Cardiac muscle cell (in vitro differentiated cells and primary cell): Measurements from ENCODE around the gene STK35. TPM values are rescaled to one million over a fixed set of nuclear protein-coding genes. Genes with fewer than 3 reads are reported as not detected.

Source experiments
- DNase-seq, 2 donors: peaks; one replicate each; pipeline versions ENCODE4 v3.0.0 to v3.0.0-alpha.2; 2010 to 2017; ENCODE audit warnings: low read depth in 1 of 2, low spot score in 1 of 2
- H3K27ac ChIP-seq: fragments of 200-600 bp; sonication (generic); 2 replicates; pipeline ENCODE4 v1.5.1; 2016
- H3K27me3 ChIP-seq: fragments of 200-600 bp; sonication (generic); 2 replicates; pipeline ENCODE4 v1.6.0; 2016; ENCODE audit warnings: control low read depth
- H3K36me3 ChIP-seq: fragments of 200-600 bp; sonication (generic); 2 replicates; pipeline ENCODE4 v1.5.1; 2016; ENCODE audit warnings: control low read depth
- H3K4me1 ChIP-seq: fragments of 200-600 bp; sonication (generic); 2 replicates; pipeline ENCODE4 v1.8.1; 2017; ENCODE audit warnings: low read depth, mild to moderate bottlenecking, mixed run types
- H3K4me3 ChIP-seq: fragments of 200-600 bp; sonication (generic); 2 replicates; pipeline ENCODE4 v1.5.1; 2016; ENCODE audit warnings: mild to moderate bottlenecking
- H3K9me3 ChIP-seq: fragments of 200-600 bp; sonication (generic); 2 replicates; pipeline ENCODE4 v1.5.1; 2017; ENCODE audit warnings: low read depth, mild to moderate bottlenecking, control low read depth
- CTCF ChIP-seq: IDR thresholded peaks from 2 replicates; pipeline ENCODE4 v1.5.1; 2012; ENCODE audit warnings: low read depth, mild to moderate bottlenecking, low read length
- polyA plus RNA-seq: library from polyadenylated mRNA; unstranded; fragments of >200 nt; fragmentation: Nextera tagmentation; extraction: Ambion mirVana; gene quantifications from 2 replicates; pipeline ENCODE4 v1.2.1, GENCODE V29; 2016
- total RNA-seq: library from RNA; depleted of rRNA; stranded (reverse); fragments of >200 nt; gene quantifications from 2 replicates; pipeline ENCODE4 v1.2.3, GENCODE V29; 2016

The STK35 gene
- total and polyA plus RNA-seq, 2 experiments from 2014 or later = 10.0 to 21.4 TPM

- H3K27ac ChIP-seq = no peak overlapping the region
- no peaks in the 10 kb centered on the region for H3K9me3 ChIP-seq
- no peak for DNase-seq
- no peaks in the 10 kb centered on the region for H3K4me1 ChIP-seq
- no peak for TF ChIP-seq CTCF
- H3K36me3 ChIP-seq = no peaks in the 10 kb centered on the region
- H3K27me3 ChIP-seq = no peaks in the 10 kb centered on the region
- H3K4me3 ChIP-seq = no peak overlapping the region
Observed at GRCh38 chr20:2145376-2145775, 43.7 kb downstream of the STK35 start.

DNA sequence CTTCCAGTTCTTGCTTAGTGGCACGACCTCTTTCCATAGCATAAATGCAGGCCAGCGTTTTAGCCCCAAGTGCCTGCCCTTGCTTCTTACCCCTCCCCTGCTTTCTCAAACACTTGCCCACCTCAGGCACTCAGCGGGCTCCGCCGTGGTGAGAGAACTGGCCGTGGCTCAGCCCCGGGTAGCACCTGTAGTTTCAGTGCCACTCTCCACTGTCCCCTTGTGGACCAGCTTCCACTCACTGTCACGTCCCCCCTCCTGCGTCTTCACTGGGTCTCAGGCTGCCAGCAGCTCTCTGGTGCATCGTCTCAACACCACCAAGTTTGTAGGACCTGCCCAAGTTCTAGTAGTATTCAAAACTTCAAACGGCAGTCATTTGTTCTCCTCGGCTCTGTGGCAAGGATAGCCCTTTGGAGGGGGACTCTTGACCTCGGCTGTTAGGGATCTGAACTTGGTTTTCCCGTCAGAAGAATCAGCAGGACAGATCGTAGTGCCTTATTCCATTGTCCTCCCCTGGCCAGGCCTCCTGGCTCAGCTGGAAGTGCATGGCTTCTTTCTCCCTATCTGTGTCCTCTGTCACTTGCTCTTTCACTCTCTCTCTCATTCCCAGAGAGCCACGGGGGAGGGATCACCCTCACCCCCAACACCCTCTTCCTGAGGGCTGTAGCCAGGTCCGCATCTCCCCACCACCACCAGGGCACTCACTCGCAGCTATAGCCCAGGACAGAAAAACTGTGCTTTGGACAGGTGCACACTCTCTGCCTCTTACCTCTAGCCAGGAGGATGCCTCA, 44.6 kb downstream of the STK35 start:
- no peaks in the 10 kb centered on the region for H3K27me3 ChIP-seq
- DNase-seq = no peak
- no peaks in the 10 kb centered on the region for H3K36me3 ChIP-seq
- no peaks in the 10 kb centered on the region for H3K9me3 ChIP-seq
- no peak overlapping the region for H3K27ac ChIP-seq
- no peaks in the 10 kb centered on the region for H3K4me1 ChIP-seq
- TF ChIP-seq CTCF = no peak
- no peak overlapping the region for H3K4me3 ChIP-seq

GRCh38 chr20:2149507-2149906, 47.9 kb downstream of the STK35 start:
- Histone ChIP-seq H3K36me3 (no peaks in the 10 kb centered on the region), H3K9me3 (no peaks in the 10 kb centered on the region), H3K4me3 (no peak overlapping the region), H3K27ac (no peak overlapping the region), H3K4me1 (peaks cover 3% of the 10 kb centered on the region), H3K27me3 (no peaks in the 10 kb centered on the region)
- DNase-seq = no peak
- TF ChIP-seq CTCF = no peak

- no peak for DNase-seq
- TF ChIP-seq CTCF = no peak
- H3K4me3 ChIP-seq = no peak overlapping the region
- no peaks in the 10 kb centered on the region for H3K9me3 ChIP-seq
- peaks cover 3% of the 10 kb centered on the region for H3K4me1 ChIP-seq
- H3K27ac ChIP-seq = no peak overlapping the region
- no peaks in the 10 kb centered on the region for H3K27me3 ChIP-seq
- no peaks in the 10 kb centered on the region for H3K36me3 ChIP-seq
Observed at GRCh38 chr20:2150660-2151059, 49.0 kb downstream of the STK35 start.

DNA sequence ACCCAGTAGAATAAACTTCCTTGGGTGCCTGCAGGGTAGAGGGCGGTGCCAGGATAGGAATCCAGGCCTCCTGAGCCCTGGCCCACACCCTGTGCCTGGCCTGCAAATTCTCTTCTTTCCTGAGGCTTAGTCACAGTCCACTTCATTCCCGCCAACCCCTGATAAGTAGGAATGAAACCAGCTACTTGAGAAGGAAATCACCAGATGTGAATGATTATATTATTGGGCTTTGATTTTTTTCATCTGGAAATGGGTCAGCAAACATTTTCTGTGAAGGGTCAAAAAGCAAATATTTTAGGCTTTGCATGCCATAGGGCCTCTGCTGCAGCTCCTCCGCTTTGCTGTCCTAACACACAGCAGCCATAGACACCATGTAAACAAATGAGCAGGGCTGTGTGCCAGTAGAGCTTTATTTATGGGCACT, 50.2 kb downstream of the STK35 start:
- no peaks in the 10 kb centered on the region for H3K27me3 ChIP-seq
- no peaks in the 10 kb centered on the region for H3K36me3 ChIP-seq
- H3K9me3 ChIP-seq = no peaks in the 10 kb centered on the region
- peak; percentile 9 to 38 for DNase-seq
- H3K4me3 ChIP-seq = no peak overlapping the region
- H3K27ac ChIP-seq = no peak overlapping the region
- no peak for TF ChIP-seq CTCF
- H3K4me1 ChIP-seq = peaks cover 3% of the 10 kb centered on the region
